Activated CD4-positive, alpha-beta memory T cell treated with anti-CD3 and anti-CD28 coated beads, Interleukin-2, amount 10 ng/mL, durations not matched to agents 7 days and 5 days (primary cell): ENCODE measurements around the gene DACT2. TPM values are rescaled to one million over a fixed set of nuclear protein-coding genes. Genes with fewer than 3 reads are reported as not detected.

Source experiments
- CTCF ChIA-PET: fragments of 350-600 bp; sonication (Branson Sonifier 250); formaldehyde crosslinking; loops from one replicate; lab custom pipeline; 2021; ENCODE audit warnings: antibody characterized with exemption, inconsistent platforms; lab: Charles Lee
- POLR2A ChIA-PET: fragments of 350-600 bp; sonication (Branson Sonifier 250); formaldehyde crosslinking; loops from one replicate; lab custom pipeline; 2021; ENCODE audit warnings: antibody characterized with exemption; lab: Charles Lee
- DNase-seq: peaks from one replicate; pipeline ENCODE4 v3.0.0-alpha.2; 2020
- H3K27ac Mint-ChIP-seq: one replicate; pipeline ENCODE4 v1.8.0; 2021; ENCODE audit warnings: mild to moderate bottlenecking, mixed read lengths
- H3K27me3 Mint-ChIP-seq: one replicate; pipeline ENCODE4 v1.8.0; 2021; ENCODE audit warnings: mixed read lengths
- H3K36me3 Mint-ChIP-seq: one replicate; pipeline ENCODE4 v1.8.0; 2021; ENCODE audit warnings: low read depth, mixed read lengths
- H3K4me1 Mint-ChIP-seq: one replicate; pipeline ENCODE4 v1.8.0; 2021; ENCODE audit warnings: mixed read lengths
- H3K4me3 Mint-ChIP-seq: one replicate; pipeline ENCODE4 v1.8.0; 2021; ENCODE audit warnings: mild to moderate bottlenecking, mixed read lengths
- H3K9me3 Mint-ChIP-seq: one replicate; pipeline ENCODE4 v1.8.0; 2021; ENCODE audit warnings: mixed read lengths
- total RNA-seq, 2 experiments: library from RNA; stranded (reverse); gene quantifications; one replicate each; pipeline ENCODE4 v1.2.3, GENCODE V29; 2021

Gene DACT2, protein sequence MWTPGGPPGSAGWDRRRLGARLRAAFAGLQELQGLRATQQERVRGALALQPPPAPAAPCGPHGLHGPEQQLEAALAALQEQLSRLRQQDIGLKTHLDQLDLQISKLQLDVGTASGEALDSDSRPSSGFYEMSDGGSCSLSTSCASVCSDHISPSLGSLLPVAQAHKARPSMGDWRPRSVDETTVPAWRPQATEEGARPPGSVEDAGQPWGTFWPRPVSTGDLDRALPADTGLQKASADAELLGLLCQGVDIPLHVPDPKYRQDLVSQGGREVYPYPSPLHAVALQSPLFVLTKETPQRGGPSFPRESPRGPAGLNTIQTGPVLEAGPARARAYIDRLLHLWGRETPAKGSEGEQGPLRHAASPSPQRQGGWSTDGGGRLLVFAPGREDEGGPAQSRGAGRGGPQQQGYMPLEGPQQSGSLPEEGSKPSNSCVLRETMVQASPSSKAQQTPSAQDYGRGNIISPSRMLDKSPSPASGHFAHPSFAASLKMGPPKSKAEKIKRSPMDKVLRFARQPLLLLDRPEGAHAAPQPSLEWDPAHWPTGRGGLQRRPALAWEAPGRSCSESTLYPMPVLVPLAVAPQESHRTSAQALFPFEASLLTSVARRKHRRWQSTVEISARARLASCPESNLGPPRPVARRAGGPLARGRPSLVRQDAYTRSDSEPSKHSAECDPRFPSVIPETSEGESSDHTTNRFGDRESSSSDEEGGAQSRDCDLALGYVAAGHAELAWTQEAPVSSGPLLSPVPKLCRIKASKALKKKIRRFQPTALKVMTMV
- total RNA-seq, result under 1 TPM in 1 of 2 experiments, not detected in 1; 0.15 TPM

DNA sequence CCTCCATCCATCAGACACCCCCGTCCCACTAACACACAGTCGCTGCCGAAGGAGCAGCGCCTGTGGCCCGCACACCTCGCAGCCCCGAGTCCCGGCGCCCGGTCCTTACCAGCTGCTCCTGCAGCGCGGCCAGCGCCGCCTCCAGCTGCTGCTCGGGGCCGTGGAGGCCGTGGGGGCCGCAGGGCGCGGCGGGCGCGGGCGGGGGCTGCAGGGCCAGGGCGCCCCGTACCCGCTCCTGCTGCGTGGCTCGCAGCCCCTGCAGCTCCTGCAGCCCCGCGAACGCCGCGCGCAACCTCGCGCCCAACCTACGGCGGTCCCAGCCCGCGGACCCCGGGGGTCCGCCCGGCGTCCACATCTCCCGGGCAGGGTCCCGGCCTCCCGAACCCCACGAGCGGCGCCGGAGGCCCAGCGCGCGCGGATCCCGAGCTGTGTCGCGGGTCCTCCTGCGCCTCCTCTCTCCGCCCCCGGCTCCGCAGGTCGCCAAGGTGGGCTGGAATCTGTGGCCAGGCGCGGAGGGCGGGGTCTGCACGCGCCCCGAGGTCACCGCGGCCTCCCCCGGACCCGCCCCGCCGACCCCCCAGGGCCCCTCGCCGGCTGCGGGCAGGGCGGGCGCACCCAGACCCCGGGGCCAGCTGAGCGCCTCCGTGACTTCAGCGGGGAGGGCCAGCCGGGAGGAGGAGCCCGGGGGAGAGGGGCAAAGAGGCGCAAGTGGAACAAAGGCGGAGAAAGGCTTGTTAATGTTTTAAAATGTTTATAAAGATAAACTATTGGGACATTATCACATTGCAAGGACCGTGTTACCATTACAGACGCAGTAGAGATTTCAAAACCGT, at the start of gene DACT2:
Gene DACT2, minus strand, starts transcription at position 499 of the 833 bp plus-strand sequence. Its CDS starts 144 bp downstream, at position 355.
- H3K36me3 Mint-ChIP-seq, result no peaks in the 10 kb centered on the region
- ChIA-PET POLR2A (no interaction called here), CTCF (no interaction called here)
- no peak for DNase-seq
- H3K27ac Mint-ChIP-seq, result no peak within 1 kb of the TSS
- no peaks in the 10 kb centered on the region for H3K9me3 Mint-ChIP-seq
- peaks cover 39% of the 10 kb centered on the region for H3K27me3 Mint-ChIP-seq
- peaks cover 7% of the 10 kb centered on the region for H3K4me1 Mint-ChIP-seq
- no peak within 1 kb of the TSS for H3K4me3 Mint-ChIP-seq

DNA sequence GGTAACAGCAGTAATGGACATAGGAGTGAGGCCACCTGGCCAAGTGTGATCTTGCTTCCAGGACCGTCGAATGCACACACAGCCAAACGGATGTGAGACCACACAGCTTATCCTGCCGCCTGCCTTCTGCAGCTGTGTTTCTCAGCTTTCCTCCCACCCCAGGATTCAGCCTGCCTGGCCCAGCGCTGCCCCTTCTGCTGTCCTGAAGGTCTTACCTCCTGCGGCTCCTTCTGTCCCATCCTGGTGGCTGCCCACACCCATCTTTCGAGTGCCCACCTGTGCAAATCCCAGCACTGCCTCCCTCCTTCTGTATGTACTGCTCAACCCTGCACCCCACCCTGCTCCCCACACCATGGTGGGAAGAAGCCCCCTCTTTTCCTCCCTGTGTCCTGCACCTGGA, 49.4 kb upstream of the DACT2 start:
- Mint-ChIP-seq H3K4me3 (no peak overlapping the region), H3K36me3 (no peaks in the 10 kb centered on the region), H3K9me3 (no peaks in the 10 kb centered on the region), H3K27ac (no peak overlapping the region), H3K4me1 (peaks cover 5% of the 10 kb centered on the region), H3K27me3 (peaks cover 5% of the 10 kb centered on the region)
- POLR2A ChIA-PET, result no interaction called here
- CTCF ChIA-PET, result interaction anchor here (0.9 to 2.7 kb wide), 3 partner anchors 9 to 514 kb away, joined by 3 to 8 read pairs (median 5); no protein-coding TSS in a partner anchor
- DNase-seq, result no peak

DNA sequence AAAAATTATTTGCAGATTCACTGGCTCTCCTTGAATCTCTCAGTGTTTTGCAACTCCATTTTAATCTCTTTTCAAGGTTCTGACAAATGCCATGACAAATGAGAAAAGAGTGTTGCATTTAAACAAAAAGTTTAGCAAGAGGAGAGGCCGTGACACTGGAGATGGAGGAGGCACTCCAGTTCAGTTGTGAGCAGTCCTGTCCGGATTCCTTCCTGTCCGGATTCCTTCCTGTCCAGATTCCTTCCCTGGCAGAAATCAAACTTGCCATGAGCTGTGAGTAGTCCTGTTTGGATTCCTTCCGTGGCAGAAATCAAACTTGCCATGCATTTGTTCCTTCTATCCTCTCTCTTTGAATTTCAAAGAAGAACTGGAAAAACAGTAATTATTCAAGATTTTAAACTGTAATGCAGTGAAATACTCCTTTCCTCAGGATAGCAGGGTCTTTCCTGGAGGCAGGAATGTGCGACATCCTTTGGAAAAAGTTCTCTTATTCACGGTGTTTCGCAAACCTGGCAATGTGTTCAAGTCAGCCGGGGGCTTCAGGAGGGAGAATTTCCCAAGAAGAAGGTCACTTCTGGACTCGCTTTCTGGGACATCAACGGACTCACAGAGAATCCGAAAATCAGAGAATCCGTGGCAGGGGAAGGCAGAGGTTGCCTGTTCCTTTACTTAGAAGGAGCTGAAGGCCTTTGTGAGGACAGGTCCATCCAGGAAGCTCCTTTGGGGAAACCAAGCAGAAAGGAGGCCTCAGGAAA, 48.7 kb upstream of the DACT2 start:
- H3K27ac Mint-ChIP-seq, result no peak overlapping the region
- H3K27me3 Mint-ChIP-seq, result peaks cover 5% of the 10 kb centered on the region
- POLR2A ChIA-PET, result no interaction called here
- H3K4me1 Mint-ChIP-seq, result peaks cover 5% of the 10 kb centered on the region
- no peaks in the 10 kb centered on the region for H3K36me3 Mint-ChIP-seq
- no peak for DNase-seq
- CTCF ChIA-PET, result no interaction called here
- no peaks in the 10 kb centered on the region for H3K9me3 Mint-ChIP-seq
- no peak overlapping the region for H3K4me3 Mint-ChIP-seq

DNA sequence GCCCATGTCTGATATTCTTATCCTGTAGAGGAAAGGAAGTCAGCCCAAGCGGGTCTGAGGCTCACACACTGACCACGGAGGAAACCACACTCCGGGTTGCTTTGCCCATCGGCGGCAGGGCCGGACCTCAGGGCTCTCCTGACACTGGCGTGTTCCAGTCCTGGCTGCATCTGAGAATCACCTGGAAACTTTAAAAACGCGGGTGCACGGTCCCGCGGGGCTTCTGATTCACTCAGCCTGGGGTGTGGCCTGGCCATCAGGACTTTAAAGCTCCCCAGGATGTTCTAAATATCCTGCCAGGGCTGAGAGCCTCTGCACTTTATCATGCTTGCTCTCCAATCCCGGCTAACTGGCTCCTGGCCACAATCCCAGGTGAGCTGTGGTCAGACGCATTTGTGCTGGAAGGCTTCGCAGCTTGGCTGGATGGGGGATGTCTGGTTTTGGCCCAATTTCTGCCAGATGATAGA, 47.7 kb upstream of the DACT2 start:
- Mint-ChIP-seq H3K36me3 (no peaks in the 10 kb centered on the region), H3K27me3 (peaks cover 5% of the 10 kb centered on the region), H3K4me1 (peaks cover 5% of the 10 kb centered on the region), H3K4me3 (no peak overlapping the region), H3K9me3 (no peaks in the 10 kb centered on the region), H3K27ac (no peak overlapping the region)
- ChIA-PET CTCF (no interaction called here), POLR2A (no interaction called here)
- no peak for DNase-seq

DNA sequence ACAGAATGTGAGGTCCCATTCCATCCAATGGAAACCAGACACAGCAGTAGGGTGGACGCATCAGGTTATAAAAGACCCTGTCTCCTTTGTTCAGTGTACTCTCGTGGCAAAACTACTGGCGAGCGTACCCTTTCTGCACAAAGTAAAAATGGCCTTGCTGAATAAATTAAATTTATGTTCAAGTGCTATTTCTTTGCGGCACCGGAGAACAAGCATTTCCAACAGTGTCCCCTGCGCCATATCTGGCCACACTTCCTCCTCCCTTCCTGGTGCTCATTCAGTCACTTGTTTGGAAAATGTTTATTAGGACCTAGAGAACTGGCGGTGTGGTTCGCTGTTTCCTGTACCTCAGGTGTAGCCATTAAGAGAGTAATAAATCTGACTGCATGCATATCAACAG, 46.9 kb upstream of the DACT2 start:
- CTCF ChIA-PET, result no interaction called here
- Mint-ChIP-seq H3K27me3 (peaks cover 5% of the 10 kb centered on the region), H3K27ac (no peak overlapping the region)

DNA sequence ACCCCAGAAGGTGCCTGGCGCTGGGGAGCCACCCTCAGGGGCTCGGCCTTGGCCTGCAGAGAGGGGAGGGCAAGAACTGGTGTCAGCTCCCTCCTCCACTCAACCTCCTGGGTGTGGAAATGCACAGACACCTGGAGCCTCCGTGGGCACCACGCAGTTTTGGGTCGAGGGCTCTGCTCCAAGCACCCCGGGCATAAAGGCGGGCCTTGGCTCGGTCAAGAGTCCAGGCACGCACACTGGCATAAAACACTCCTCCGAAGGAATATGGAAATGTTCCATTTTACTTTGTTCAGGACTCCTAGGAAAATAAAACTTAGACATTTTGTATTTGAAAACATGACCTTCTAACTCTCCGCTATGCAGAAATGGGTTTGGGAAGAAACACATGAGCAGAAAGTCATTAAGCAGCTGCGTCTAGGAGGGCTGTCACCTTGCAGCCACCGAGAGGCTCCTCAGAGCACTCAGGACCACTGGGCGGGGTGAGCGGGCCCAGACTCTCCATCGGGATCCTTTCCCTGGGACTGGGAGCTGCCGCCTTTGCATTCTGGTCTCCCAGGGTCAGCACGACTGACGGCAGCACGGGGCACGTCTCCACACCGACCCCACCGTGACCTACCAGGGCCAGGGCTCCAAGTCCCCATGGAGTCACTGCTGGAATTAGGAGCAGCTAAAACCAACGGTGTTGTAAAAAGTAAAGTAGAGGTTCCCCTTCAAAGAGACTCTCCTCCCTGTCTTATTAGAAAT, 46.0 kb upstream of the DACT2 start:
- H3K27ac Mint-ChIP-seq, result no peak overlapping the region
- H3K27me3 Mint-ChIP-seq, result peaks cover 5% of the 10 kb centered on the region
- no peak for DNase-seq
- ChIA-PET CTCF (no interaction called here), POLR2A (no interaction called here)
- H3K9me3 Mint-ChIP-seq, result no peaks in the 10 kb centered on the region
- H3K4me1 Mint-ChIP-seq, result peaks cover 5% of the 10 kb centered on the region
- H3K4me3 Mint-ChIP-seq, result no peak overlapping the region
- H3K36me3 Mint-ChIP-seq, result no peaks in the 10 kb centered on the region

More for the DNA sequence above, 46.9 kb upstream of the DACT2 start:
- Mint-ChIP-seq H3K4me1 (peaks cover 5% of the 10 kb centered on the region), H3K4me3 (no peak overlapping the region), H3K9me3 (no peaks in the 10 kb centered on the region), H3K36me3 (no peaks in the 10 kb centered on the region)
- DNase-seq, result no peak
- POLR2A ChIA-PET, result no interaction called here

DNA sequence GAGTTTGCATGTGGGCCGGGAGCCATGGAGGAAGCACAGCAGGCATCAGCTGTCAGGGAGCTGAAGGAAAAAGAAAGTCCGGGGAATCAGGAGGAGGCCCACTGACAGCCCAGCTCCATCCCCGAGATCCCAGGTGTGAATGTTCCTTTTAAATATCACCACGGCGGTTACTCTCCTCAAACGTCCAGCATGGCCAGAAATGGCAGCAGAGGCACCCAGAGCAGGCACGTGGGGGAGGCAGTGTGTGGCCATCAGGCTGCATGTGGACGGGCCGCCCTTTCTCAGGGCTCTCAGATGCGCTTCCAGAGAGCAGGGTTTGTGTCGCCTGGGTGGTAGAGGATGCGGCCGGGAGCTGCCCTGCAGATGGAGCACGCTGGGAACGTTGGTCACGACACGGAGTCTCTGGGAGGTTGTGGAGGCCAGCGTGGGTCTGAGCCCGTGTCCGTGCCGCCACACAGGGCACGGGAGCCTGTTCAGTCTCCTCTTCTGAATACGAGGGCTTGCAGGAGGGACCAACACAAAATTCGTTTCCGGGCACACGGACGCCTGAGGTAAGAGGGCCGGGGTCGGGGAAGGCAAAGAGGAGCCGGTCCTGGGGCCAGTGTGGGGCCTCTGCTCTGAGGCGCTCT, 45.3 kb upstream of the DACT2 start:
- peaks cover 4% of the 10 kb centered on the region for H3K27me3 Mint-ChIP-seq
- CTCF ChIA-PET, result no interaction called here

DNA sequence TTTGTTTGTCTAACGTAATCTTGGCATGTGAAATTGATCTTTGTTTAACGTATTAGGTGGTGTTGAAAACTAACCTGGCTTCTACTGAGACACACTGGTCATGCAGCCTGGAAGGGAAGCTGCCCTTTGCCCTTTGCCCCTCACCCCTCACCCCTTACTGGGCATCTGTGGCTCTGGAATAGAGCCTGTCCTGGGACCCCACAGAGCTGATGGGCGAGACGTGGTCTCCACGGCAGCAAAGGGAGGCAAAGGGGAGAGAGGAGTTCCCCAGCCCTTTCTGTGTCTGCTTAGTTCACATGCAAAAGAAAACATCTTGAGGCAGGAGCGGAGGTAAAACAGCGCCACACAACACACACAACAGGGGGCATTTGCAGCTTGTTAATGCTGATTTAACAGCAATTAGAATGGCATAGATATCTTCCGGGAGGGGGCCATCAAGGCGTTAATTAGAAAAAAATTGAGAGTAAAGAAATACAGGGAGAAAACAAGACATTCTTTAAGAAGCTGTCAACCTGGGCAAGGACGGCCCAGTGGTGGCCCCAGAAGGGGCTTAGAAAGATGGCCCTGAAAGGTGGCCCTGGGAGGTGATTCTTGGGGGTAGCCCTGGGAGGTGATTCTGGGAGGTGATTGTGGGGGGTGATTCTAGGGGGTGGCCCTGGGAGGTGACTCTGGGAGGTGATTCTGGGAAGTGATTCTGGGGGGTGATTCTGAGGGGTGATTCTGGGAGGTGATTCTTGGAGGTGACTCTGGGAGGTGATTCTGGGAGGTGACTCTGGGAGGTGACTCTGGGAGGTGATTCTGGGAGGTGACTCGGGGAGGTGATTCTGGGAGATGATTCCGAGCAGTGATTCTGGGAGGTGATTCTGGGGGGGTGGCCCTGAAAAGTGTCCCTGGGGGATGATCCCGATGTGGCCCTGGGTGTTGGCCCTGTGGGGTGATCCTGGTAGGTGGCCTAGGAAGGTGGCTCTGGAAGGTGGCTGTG, 44.5 kb upstream of the DACT2 start:
- ChIA-PET CTCF (no interaction called here), POLR2A (no interaction called here)
- Mint-ChIP-seq H3K27ac (no peak overlapping the region), H3K27me3 (peaks cover 3% of the 10 kb centered on the region), H3K4me1 (peaks cover 3% of the 10 kb centered on the region), H3K9me3 (no peaks in the 10 kb centered on the region), H3K4me3 (no peak overlapping the region), H3K36me3 (no peaks in the 10 kb centered on the region)
- DNase-seq, result no peak

More for the DNA sequence above, 45.3 kb upstream of the DACT2 start:
- Mint-ChIP-seq H3K9me3 (no peaks in the 10 kb centered on the region), H3K4me3 (no peak overlapping the region), H3K36me3 (no peaks in the 10 kb centered on the region), H3K27ac (no peak overlapping the region), H3K4me1 (peaks cover 4% of the 10 kb centered on the region)
- DNase-seq, result no peak
- POLR2A ChIA-PET, result no interaction called here

DNA sequence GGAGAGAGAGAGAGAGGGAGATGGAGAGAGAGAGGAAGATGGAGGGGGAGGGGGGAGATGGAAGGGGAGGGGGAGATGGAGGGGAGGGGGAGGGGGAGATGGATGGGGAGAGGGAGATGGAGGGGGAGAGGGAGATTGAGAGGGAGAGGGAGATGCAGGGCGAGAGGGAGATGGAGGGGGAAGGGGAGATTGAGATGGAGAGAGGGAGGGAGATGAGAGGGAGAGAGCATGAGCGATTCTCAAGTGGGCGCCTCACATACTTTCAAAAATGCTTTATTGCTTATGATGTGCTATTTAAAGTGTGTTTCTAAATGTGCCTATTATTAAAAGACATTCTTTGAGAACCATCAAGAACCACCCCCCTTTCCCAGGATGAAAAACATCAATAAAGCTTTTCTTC, 43.7 kb upstream of the DACT2 start:
- H3K27ac Mint-ChIP-seq, result no peak overlapping the region
- ChIA-PET CTCF (no interaction called here), POLR2A (no interaction called here)
- peaks cover 3% of the 10 kb centered on the region for H3K4me1 Mint-ChIP-seq
- H3K36me3 Mint-ChIP-seq, result no peaks in the 10 kb centered on the region
- peaks cover 3% of the 10 kb centered on the region for H3K27me3 Mint-ChIP-seq
- no peaks in the 10 kb centered on the region for H3K9me3 Mint-ChIP-seq
- no peak overlapping the region for H3K4me3 Mint-ChIP-seq
- DNase-seq, result no peak

DNA sequence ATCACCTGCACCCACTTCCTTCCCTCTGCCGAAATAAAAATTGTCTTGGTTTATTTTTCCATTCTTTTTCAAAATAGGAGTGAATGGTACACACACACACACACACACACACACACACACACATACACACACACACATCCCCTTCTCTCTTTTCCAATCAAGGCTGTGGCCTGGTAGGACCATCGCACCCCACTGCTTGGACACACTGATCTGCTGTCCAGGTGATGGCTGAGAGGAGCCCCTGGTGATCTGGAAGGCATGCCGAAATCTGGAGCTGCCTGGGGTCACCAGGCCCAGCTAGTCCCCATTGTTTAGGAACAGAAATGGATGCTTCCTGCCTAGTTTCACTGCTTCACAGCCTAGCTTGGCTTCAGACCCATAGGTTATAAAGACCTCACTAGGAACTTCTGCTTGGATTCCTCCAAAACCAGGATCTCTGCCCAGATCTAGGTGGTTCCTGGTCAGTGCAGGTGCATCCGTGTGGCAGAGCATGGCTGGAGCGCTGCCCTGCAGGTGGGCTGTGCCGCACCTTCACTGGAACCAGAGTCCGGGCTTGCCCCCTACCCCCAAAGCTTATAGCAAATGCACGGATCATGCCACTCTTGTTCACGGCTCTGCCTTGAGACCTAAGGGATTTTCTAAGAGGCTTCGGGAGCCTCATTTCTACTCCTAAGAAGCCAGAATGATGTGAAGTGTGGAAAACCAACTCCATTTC, 42.9 kb upstream of the DACT2 start:
- H3K4me3 Mint-ChIP-seq, result no peak overlapping the region
- CTCF ChIA-PET, result no interaction called here
- DNase-seq, result no peak
- POLR2A ChIA-PET, result no interaction called here
- peaks cover under 1% of the 10 kb centered on the region for H3K4me1 Mint-ChIP-seq
- no peak overlapping the region for H3K27ac Mint-ChIP-seq
- no peaks in the 10 kb centered on the region for H3K36me3 Mint-ChIP-seq
- H3K27me3 Mint-ChIP-seq, result peaks cover under 1% of the 10 kb centered on the region
- H3K9me3 Mint-ChIP-seq, result no peaks in the 10 kb centered on the region
